ENCODE data around the gene C1RL. TPM values are rescaled to one million over a fixed set of nuclear protein-coding genes. Genes with fewer than 3 reads are reported as not detected.
A peak's percentile ranks its signal among the peaks of the same experiment; 100 is the strongest.

Gene C1RL
- total RNA-seq, 2 donors from 2014 or later: 32.5 to 46.4 TPM

GRCh38 chr12:7092229-7092985, 16.6 kb downstream of the C1RL start, which contains the start of gene C1R:
C1R (minus strand) TSS chr12:7092445; CDS start chr12:7092388, 57 bp downstream.
- WGBS, 2 experiments (ENCODE audit: insufficient coverage in 1 of 2, insufficient read length in 1 of 2): 0 to 47% methylated on average over 1 to 14 of the region's 16 CpGs
- Histone ChIP-seq H3K4me3 (ENCODE audit: low read length) (no peak within 1 kb of the TSS), H3K27ac (ENCODE audit: low read depth, low read length) (no peak within 1 kb of the TSS), H3K9ac (ENCODE audit: extremely low read depth, low read length, poor library complexity, severe bottlenecking) (no peak within 1 kb of the TSS), H3K4me1 (ENCODE audit: control insufficient read depth, insufficient read depth, low read length) (no peaks in the 10 kb centered on the region), H3K36me3 (ENCODE audit: control insufficient read depth, insufficient read depth, low read length) (no peaks in the 10 kb centered on the region), H3K27me3 (ENCODE audit: control insufficient read depth, insufficient read depth, low read length, poor library complexity, severe bottlenecking) (no peaks in the 10 kb centered on the region), H3K9me3 (ENCODE audit: control insufficient read depth, low read length) (no peaks in the 10 kb centered on the region)
- no peak within 1 kb of the TSS for H3K27ac Mint-ChIP-seq
- DNase-seq: peak; percentile 92
- no peaks in the 10 kb centered on the region for H3K9me3 Mint-ChIP-seq
- H3K27me3 Mint-ChIP-seq (ENCODE audit: insufficient read depth): peaks cover 19% of the 10 kb centered on the region
- TF ChIP-seq CTCF (conservative IDR thresholded peaks at IDR 0.05): peak; percentile 100
- peaks cover 20% of the 10 kb centered on the region for H3K4me1 Mint-ChIP-seq
- H3K4me3 Mint-ChIP-seq: peak within 1 kb of the TSS; percentile 40
- H3K36me3 Mint-ChIP-seq (ENCODE audit: low read depth): peaks cover 5% of the 10 kb centered on the region

DNA sequence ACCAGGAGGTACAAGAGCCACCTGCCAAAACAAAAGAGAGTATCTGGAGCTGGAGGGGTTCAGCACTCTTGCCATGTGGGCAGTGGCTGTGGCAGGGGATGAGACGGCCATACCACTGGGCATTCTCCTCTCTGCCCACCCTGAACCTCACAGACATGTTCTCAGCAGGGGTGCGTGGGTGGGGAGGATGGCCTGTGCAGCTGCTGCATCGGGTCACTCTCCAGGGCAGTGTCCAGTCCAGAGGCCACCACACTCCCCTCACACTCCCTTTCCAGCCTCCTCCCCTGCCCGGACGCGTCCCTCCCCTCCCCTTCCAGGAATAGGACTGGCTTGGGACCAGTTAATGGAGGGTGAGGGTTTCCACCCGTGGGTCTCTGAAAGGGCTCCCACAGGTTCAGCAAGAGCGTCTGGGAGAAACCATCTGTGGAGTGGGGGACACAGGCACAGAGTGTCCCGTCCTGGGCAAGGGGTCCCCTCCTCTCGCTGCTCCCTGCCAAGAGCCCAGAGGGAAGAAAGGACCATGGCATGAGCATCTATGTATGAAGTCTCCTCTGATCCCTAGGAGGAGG, 17.3 kb downstream of the C1RL start:
- Mint-ChIP-seq H3K9me3 (no peaks in the 10 kb centered on the region), H3K27ac (no peak overlapping the region), H3K27me3 (ENCODE audit: insufficient read depth) (peaks cover 19% of the 10 kb centered on the region), H3K4me3 (peak overlapping the region; percentile 40), H3K36me3 (ENCODE audit: low read depth) (no peaks in the 10 kb centered on the region), H3K4me1 (peaks cover 20% of the 10 kb centered on the region)
- Histone ChIP-seq H3K9me3 (ENCODE audit: control insufficient read depth, low read length) (no peaks in the 10 kb centered on the region), H3K4me3 (ENCODE audit: low read length) (no peak overlapping the region), H3K4me1 (ENCODE audit: control insufficient read depth, insufficient read depth, low read length) (no peaks in the 10 kb centered on the region), H3K36me3 (ENCODE audit: control insufficient read depth, insufficient read depth, low read length) (no peaks in the 10 kb centered on the region), H3K27ac (ENCODE audit: low read depth, low read length) (no peak overlapping the region), H3K9ac (ENCODE audit: extremely low read depth, low read length, poor library complexity, severe bottlenecking) (no peak overlapping the region), H3K27me3 (ENCODE audit: control insufficient read depth, insufficient read depth, low read length, poor library complexity, severe bottlenecking) (no peaks in the 10 kb centered on the region)
- WGBS, 2 experiments (ENCODE audit: insufficient coverage in 1 of 2, insufficient read length in 1 of 2): 79 to 86% methylated on average over 2 to 10 of the region's 10 CpGs
- DNase-seq: peak; percentile 57
- no peak for TF ChIP-seq CTCF (conservative IDR thresholded peaks at IDR 0.05)

- no peak for TF ChIP-seq CTCF (conservative IDR thresholded peaks at IDR 0.05)
- peaks cover 18% of the 10 kb centered on the region for H3K27me3 Mint-ChIP-seq (ENCODE audit: insufficient read depth)
- no peak for DNase-seq
- H3K36me3 Mint-ChIP-seq (ENCODE audit: low read depth): no peaks in the 10 kb centered on the region
- H3K4me3 Mint-ChIP-seq: no peak overlapping the region
- Histone ChIP-seq H3K27ac (ENCODE audit: low read depth, low read length) (no peak overlapping the region), H3K27me3 (ENCODE audit: control insufficient read depth, insufficient read depth, low read length, poor library complexity, severe bottlenecking) (no peaks in the 10 kb centered on the region), H3K4me3 (ENCODE audit: low read length) (no peak overlapping the region), H3K36me3 (ENCODE audit: control insufficient read depth, insufficient read depth, low read length) (no peaks in the 10 kb centered on the region), H3K4me1 (ENCODE audit: control insufficient read depth, insufficient read depth, low read length) (no peaks in the 10 kb centered on the region), H3K9ac (ENCODE audit: extremely low read depth, low read length, poor library complexity, severe bottlenecking) (no peak overlapping the region), H3K9me3 (ENCODE audit: control insufficient read depth, low read length) (no peaks in the 10 kb centered on the region)
- H3K27ac Mint-ChIP-seq: no peak overlapping the region
- WGBS, 2 experiments (ENCODE audit: insufficient coverage in 1 of 2, insufficient read length in 1 of 2): 92 to 100% methylated on average over 1 to 7 of the region's 7 CpGs
- H3K4me1 Mint-ChIP-seq: peaks cover 20% of the 10 kb centered on the region
- no peaks in the 10 kb centered on the region for H3K9me3 Mint-ChIP-seq
Observed at GRCh38 chr12:7091171-7091570, 17.8 kb downstream of the C1RL start.
